Gastrocnemius medialis (tissue), 4 donors: ENCODE data around the gene NOP9.

Experiments
- POLR2A ChIP-seq, 2 donors: fragments of 450-650 bp; IDR thresholded peaks; one replicate each; pipeline ENCODE4 v1.6.1; 2017; ENCODE audit warnings: antibody characterized with exemption in 2 of 2, mild to moderate bottlenecking in 2 of 2, moderate library complexity in 2 of 2
- TF ChIP-seq, protein P1 (sequence below), 5 experiments: fragments of 450-650 bp in 3 of 5; fragments of 200-600 bp in 2 of 5; sonication (generic) in 2 of 5; IDR thresholded peaks in 4 of 5; conservative IDR thresholded peaks in 1 of 5; 1 replicate in 4 of 5; 2 replicates in 1 of 5; pipeline ENCODE4 v1.5.1; 2016 to 2019; ENCODE audit warnings: antibody characterized with exemption in 5 of 5, mild to moderate bottlenecking in 3 of 5, moderate library complexity in 3 of 5

GRCh38 chr14:24355009-24355408 is 55.4 kb downstream of the NOP9 start:
- TF ChIP-seq, protein P1, sequence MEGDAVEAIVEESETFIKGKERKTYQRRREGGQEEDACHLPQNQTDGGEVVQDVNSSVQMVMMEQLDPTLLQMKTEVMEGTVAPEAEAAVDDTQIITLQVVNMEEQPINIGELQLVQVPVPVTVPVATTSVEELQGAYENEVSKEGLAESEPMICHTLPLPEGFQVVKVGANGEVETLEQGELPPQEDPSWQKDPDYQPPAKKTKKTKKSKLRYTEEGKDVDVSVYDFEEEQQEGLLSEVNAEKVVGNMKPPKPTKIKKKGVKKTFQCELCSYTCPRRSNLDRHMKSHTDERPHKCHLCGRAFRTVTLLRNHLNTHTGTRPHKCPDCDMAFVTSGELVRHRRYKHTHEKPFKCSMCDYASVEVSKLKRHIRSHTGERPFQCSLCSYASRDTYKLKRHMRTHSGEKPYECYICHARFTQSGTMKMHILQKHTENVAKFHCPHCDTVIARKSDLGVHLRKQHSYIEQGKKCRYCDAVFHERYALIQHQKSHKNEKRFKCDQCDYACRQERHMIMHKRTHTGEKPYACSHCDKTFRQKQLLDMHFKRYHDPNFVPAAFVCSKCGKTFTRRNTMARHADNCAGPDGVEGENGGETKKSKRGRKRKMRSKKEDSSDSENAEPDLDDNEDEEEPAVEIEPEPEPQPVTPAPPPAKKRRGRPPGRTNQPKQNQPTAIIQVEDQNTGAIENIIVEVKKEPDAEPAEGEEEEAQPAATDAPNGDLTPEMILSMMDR (IDR thresholded peaks at IDR 0.05 in 4 of 5, conservative IDR thresholded peaks at IDR 0.05 in 1 of 5): no peak
- TF ChIP-seq POLR2A (IDR thresholded peaks at IDR 0.05): no peak
